Fibroblast of lung (primary cell): ENCODE data around the gene PDE9A. TPM values are rescaled to one million over a fixed set of nuclear protein-coding genes. Genes with fewer than 3 reads are reported as not detected.

Experiments
- DNase-seq, 2 donors: peaks; one replicate each; pipeline versions ENCODE4 v3.0.0 to v3.0.0-alpha.2; 2010; ENCODE audit warnings: low read depth in 2 of 2
- H2AFZ ChIP-seq: 2 replicates; pipeline ENCODE4 v1.5.1; 2012; ENCODE audit warnings: low read length, control low read depth, inconsistent platforms
- H3K27ac ChIP-seq: 2 replicates; pipeline ENCODE4 v1.5.1; 2011; ENCODE audit warnings: low read length, control low read depth; ENCODE audit not compliant: insufficient read depth
- H3K27me3 ChIP-seq: 2 replicates; pipeline ENCODE4 v1.5.1; 2011; ENCODE audit warnings: mild to moderate bottlenecking, low read length; ENCODE audit not compliant: control insufficient read depth, insufficient read depth
- H3K36me3 ChIP-seq: 2 replicates; pipeline ENCODE4 v1.5.1; 2011; ENCODE audit warnings: low read length; ENCODE audit not compliant: control insufficient read depth, insufficient read depth
- H3K4me1 ChIP-seq: 2 replicates; pipeline ENCODE4 v1.5.1; 2011; ENCODE audit warnings: low read length; ENCODE audit not compliant: control insufficient read depth, insufficient read depth; ENCODE audit errors: extremely low read depth
- H3K4me2 ChIP-seq: 2 replicates; pipeline ENCODE4 v1.5.1; 2011; ENCODE audit warnings: low read length, control low read depth; ENCODE audit not compliant: insufficient read depth; ENCODE audit errors: extremely low read depth
- H3K4me3 ChIP-seq, 4 experiments: fragments of 200-600 bp in 1 of 4; sonication (generic) in 1 of 4; replicated peaks in 1 of 4; 2 replicates each; pipeline ENCODE4 v1.5.1; 2011 to 2016; ENCODE audit warnings: low read length in 4 of 4, low read depth in 3 of 4, mild to moderate bottlenecking in 3 of 4, control low read depth in 2 of 4, inconsistent platforms in 1 of 4, mixed read lengths in 1 of 4; ENCODE audit not compliant: insufficient read depth in 1 of 4; ENCODE audit errors: control extremely low read depth in 1 of 4
- H3K79me2 ChIP-seq: 2 replicates; pipeline ENCODE4 v1.5.1; 2012; ENCODE audit warnings: mild to moderate bottlenecking, low read length, inconsistent platforms; ENCODE audit not compliant: control insufficient read depth, insufficient read depth
- H3K9ac ChIP-seq: 2 replicates; pipeline ENCODE4 v1.5.1; 2011; ENCODE audit warnings: mild to moderate bottlenecking, low read length, control low read depth; ENCODE audit not compliant: insufficient read depth
- H3K9me3 ChIP-seq: 2 replicates; pipeline ENCODE4 v1.5.1; 2012; ENCODE audit warnings: low read depth, low read length; ENCODE audit not compliant: control insufficient read depth, insufficient read depth
- H4K20me1 ChIP-seq: 2 replicates; pipeline ENCODE4 v1.5.1; 2011; ENCODE audit warnings: low read length; ENCODE audit not compliant: control insufficient read depth, insufficient read depth; ENCODE audit errors: extremely low read depth
- CTCF ChIP-seq, 2 donors: IDR thresholded peaks in 1 of 2; conservative IDR thresholded peaks in 1 of 2; 1 replicate in 1 of 2; 2 replicates in 1 of 2; pipeline ENCODE4 v1.5.1; 2011 to 2012; ENCODE audit warnings: low read length in 2 of 2, control low read depth in 1 of 2, inconsistent platforms in 1 of 2, low read depth in 1 of 2, mild to moderate bottlenecking in 1 of 2
- EZH2 ChIP-seq: IDR thresholded peaks from 2 replicates; pipeline ENCODE4 v1.5.1; 2012; ENCODE audit warnings: low read length, control low read depth, mild to moderate bottlenecking; ENCODE audit errors: missing control alignments
- polyA plus RNA-seq, 2 donors: library from polyadenylated mRNA; depleted of rRNA in 1 of 2; stranded (reverse) in 1 of 2; unstranded in 1 of 2; fragments of >200 nt; gene quantifications; 2 replicates each; pipeline ENCODE4 v1.2.1, GENCODE V29; 2011 to 2012; ENCODE audit warnings: missing spikeins in 1 of 2
- total RNA-seq: library from RNA; depleted of rRNA; stranded (reverse); fragments of >200 nt; gene quantifications from 2 replicates; pipeline ENCODE4 v1.2.1, GENCODE V29; 2014

PDE9A gene
- total and polyA plus RNA-seq, 2 donors (not counting 1 experiment from before 2014, with no cell fraction given) = 1.8 to 4.4 TPM

GRCh38 chr21:42675403-42675802, 22.0 kb downstream of the PDE9A start:
- H4K20me1 ChIP-seq = no peaks in the 10 kb centered on the region
- no peaks in the 10 kb centered on the region for H3K27me3 ChIP-seq
- no peaks in the 10 kb centered on the region for H3K79me2 ChIP-seq
- H3K27ac ChIP-seq = no peak overlapping the region
- no peak overlapping the region for H2AFZ ChIP-seq
- H3K4me2 ChIP-seq = no peak overlapping the region
- no peaks in the 10 kb centered on the region for H3K9me3 ChIP-seq
- H3K9ac ChIP-seq = no peak overlapping the region
- H3K36me3 ChIP-seq = no peaks in the 10 kb centered on the region
- H3K4me1 ChIP-seq = no peaks in the 10 kb centered on the region
- no peak for DNase-seq
- TF ChIP-seq CTCF (conservative IDR thresholded peaks at IDR 0.05 in 1 of 2, IDR thresholded peaks at IDR 0.05 in 1 of 2; ENCODE audit: low read depth in 1 of 2, low read length in 2 of 2) = no peak
- TF ChIP-seq EZH2 = no peak
- H3K4me3 ChIP-seq = no peak overlapping the region

GRCh38 chr21:42676808-42677207, 23.4 kb downstream of the PDE9A start:
- DNase-seq = no peak
- TF ChIP-seq CTCF (conservative IDR thresholded peaks at IDR 0.05 in 1 of 2, IDR thresholded peaks at IDR 0.05 in 1 of 2; ENCODE audit: low read depth in 1 of 2, low read length in 2 of 2) (no peak), EZH2 (no peak)
- H3K4me2 ChIP-seq = no peak overlapping the region
- no peaks in the 10 kb centered on the region for H3K9me3 ChIP-seq
- H3K79me2 ChIP-seq = no peaks in the 10 kb centered on the region
- H3K36me3 ChIP-seq = no peaks in the 10 kb centered on the region
- H4K20me1 ChIP-seq = no peaks in the 10 kb centered on the region
- H3K27ac ChIP-seq = no peak overlapping the region
- H3K4me1 ChIP-seq = no peaks in the 10 kb centered on the region
- H3K9ac ChIP-seq = no peak overlapping the region
- H3K4me3 ChIP-seq = no peak overlapping the region
- H2AFZ ChIP-seq = no peak overlapping the region
- no peaks in the 10 kb centered on the region for H3K27me3 ChIP-seq

GRCh38 chr21:42677339-42678321, 24.2 kb downstream of the PDE9A start:
- Histone ChIP-seq H3K4me2 (no peak overlapping the region), H3K4me1 (no peaks in the 10 kb centered on the region), H3K27me3 (no peaks in the 10 kb centered on the region), H3K36me3 (no peaks in the 10 kb centered on the region), H3K9me3 (no peaks in the 10 kb centered on the region), H3K27ac (no peak overlapping the region), H3K79me2 (no peaks in the 10 kb centered on the region), H4K20me1 (no peaks in the 10 kb centered on the region), H3K4me3 (no peak overlapping the region), H3K9ac (no peak overlapping the region), H2AFZ (no peak overlapping the region)
- TF ChIP-seq CTCF (conservative IDR thresholded peaks at IDR 0.05 in 1 of 2, IDR thresholded peaks at IDR 0.05 in 1 of 2; ENCODE audit: low read depth in 1 of 2, low read length in 2 of 2) = no peak
- no peak for TF ChIP-seq EZH2
- DNase-seq = peak; percentile 67 to 90
